Glutamatergic neuron (in vitro differentiated cells): ENCODE results near the gene SRSF6. TPM values are rescaled to one million over a fixed set of nuclear protein-coding genes. Genes with fewer than 3 reads are reported as not detected.

ENCODE experiments used
- DNase-seq: peaks from one replicate; pipeline ENCODE4 v3.0.0; 2022
- H3K27ac Mint-ChIP-seq: one replicate; pipeline ENCODE4 v1.8.0; 2020; ENCODE audit warnings: mild to moderate bottlenecking, mixed read lengths, inconsistent platforms; ENCODE audit not compliant: unreplicated experiment
- H3K27me3 Mint-ChIP-seq: one replicate; pipeline ENCODE4 v1.8.0; 2020; ENCODE audit warnings: mild to moderate bottlenecking, moderate library complexity, mixed read lengths, inconsistent platforms; ENCODE audit not compliant: unreplicated experiment
- H3K36me3 Mint-ChIP-seq: one replicate; pipeline ENCODE4 v1.8.0; 2020; ENCODE audit warnings: mild to moderate bottlenecking, mixed read lengths, inconsistent platforms; ENCODE audit not compliant: unreplicated experiment
- H3K4me1 Mint-ChIP-seq: one replicate; pipeline ENCODE4 v1.8.0; 2020; ENCODE audit warnings: mild to moderate bottlenecking, low read depth, mixed read lengths, inconsistent platforms; ENCODE audit not compliant: unreplicated experiment
- H3K4me3 Mint-ChIP-seq: one replicate; pipeline ENCODE4 v1.8.0; 2020; ENCODE audit warnings: mild to moderate bottlenecking, mixed read lengths, inconsistent platforms; ENCODE audit not compliant: unreplicated experiment
- H3K9me3 Mint-ChIP-seq: one replicate; pipeline ENCODE4 v1.8.0; 2020; ENCODE audit warnings: mild to moderate bottlenecking, moderate library complexity, mixed read lengths, inconsistent platforms; ENCODE audit not compliant: unreplicated experiment
- total RNA-seq: library from RNA; stranded (reverse); fragmentation: NEBNext Ultra II Directional; extraction: Animal tissue kit (Norgen Biotek cat#: 25700); gene quantifications from one replicate; pipeline ENCODE4 v1.2.1, GENCODE V29; 2021; ENCODE audit not compliant: unreplicated experiment
- TF ChIP-seq, protein P1 (sequence below): fragments of 200-600 bp; sonication (generic); IDR thresholded peaks from one replicate; pipeline ENCODE4 v1.5.0; 2021; ENCODE audit not compliant: partially characterized antibody, unreplicated experiment

SRSF6 gene
- total RNA-seq, 1 donor from 2014 or later, result 161 TPM

DNA sequence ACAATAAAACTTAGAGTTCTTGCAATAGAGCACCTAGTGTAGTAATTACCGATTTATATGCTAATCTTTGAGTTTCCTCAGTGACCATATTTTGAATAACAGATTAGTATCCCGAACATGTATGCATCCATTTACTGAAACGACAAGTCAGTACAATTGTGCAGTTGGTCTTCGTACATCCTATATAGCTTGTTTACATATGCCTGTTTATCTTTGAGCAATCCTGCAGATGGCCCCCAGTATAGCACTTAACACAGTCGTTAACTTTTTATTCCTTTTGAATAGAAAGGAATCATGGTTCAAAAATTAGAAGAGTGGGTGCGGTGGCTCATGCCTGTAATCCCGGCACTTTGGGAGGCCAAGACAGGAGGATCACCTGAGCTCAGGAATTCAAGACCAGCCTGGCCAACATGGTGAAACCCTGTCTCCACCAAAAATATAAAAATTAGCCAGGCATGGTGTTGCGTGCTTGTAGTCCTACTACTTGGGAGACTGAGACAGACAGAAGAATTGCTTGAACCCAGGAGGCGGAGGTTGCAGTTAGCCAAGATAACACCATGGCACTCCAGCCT, 6.6 kb downstream of the SRSF6 start:
- no peak for DNase-seq
- Mint-ChIP-seq H3K36me3 (peaks cover 7% of the 10 kb centered on the region), H3K4me1 (peaks cover 2% of the 10 kb centered on the region), H3K4me3 (no peak overlapping the region), H3K27me3 (no peaks in the 10 kb centered on the region), H3K9me3 (no peaks in the 10 kb centered on the region), H3K27ac (no peak overlapping the region)
- TF ChIP-seq, protein P1, sequence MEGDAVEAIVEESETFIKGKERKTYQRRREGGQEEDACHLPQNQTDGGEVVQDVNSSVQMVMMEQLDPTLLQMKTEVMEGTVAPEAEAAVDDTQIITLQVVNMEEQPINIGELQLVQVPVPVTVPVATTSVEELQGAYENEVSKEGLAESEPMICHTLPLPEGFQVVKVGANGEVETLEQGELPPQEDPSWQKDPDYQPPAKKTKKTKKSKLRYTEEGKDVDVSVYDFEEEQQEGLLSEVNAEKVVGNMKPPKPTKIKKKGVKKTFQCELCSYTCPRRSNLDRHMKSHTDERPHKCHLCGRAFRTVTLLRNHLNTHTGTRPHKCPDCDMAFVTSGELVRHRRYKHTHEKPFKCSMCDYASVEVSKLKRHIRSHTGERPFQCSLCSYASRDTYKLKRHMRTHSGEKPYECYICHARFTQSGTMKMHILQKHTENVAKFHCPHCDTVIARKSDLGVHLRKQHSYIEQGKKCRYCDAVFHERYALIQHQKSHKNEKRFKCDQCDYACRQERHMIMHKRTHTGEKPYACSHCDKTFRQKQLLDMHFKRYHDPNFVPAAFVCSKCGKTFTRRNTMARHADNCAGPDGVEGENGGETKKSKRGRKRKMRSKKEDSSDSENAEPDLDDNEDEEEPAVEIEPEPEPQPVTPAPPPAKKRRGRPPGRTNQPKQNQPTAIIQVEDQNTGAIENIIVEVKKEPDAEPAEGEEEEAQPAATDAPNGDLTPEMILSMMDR, result no peak

DNA sequence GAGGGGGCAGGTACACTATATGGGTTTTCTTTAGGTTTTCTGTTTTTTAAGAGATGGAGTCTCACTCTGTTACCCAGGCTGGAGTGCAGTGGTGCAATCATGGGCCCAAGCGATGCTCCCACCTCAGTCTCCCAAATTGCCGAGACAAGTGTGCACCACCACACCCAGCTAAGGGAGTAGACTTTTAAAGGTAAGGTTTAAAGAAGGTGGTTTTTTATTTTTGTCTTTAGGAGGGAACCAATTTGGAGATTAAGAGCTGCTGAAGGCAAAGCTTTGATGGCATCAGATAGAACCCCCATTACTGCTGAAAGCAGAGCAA, 7.9 kb downstream of the SRSF6 start:
- peaks cover 3% of the 10 kb centered on the region for H3K9me3 Mint-ChIP-seq
- peaks cover 3% of the 10 kb centered on the region for H3K27me3 Mint-ChIP-seq
- no peak for DNase-seq
- peaks cover 4% of the 10 kb centered on the region for H3K36me3 Mint-ChIP-seq
- TF ChIP-seq, protein P1, result no peak
- no peaks in the 10 kb centered on the region for H3K4me1 Mint-ChIP-seq
- no peak overlapping the region for H3K27ac Mint-ChIP-seq
- no peak overlapping the region for H3K4me3 Mint-ChIP-seq

DNA sequence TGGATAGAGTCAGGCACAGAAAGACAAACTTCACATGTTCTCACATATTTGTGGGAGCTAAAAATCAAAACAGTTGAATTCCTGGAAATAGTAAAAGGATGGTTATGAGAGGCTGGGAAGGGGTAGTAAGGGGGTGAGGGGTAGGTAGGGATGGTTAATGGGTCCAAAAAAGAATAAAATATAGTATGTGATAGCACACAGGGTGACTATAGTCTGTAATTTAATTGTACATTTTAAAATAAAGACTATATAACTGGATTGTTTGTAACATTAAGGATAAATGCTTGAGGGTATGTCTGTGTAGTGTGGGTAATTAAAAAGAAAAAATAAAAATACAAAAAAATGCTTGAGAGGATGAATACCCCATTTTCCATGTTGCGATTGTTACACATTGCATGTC, 9.9 kb downstream of the SRSF6 start:
- no peak for DNase-seq
- no peaks in the 10 kb centered on the region for H3K36me3 Mint-ChIP-seq
- no peak overlapping the region for H3K27ac Mint-ChIP-seq
- peaks cover 3% of the 10 kb centered on the region for H3K27me3 Mint-ChIP-seq
- peaks cover 3% of the 10 kb centered on the region for H3K9me3 Mint-ChIP-seq
- H3K4me1 Mint-ChIP-seq, result no peaks in the 10 kb centered on the region
- TF ChIP-seq, protein P1, result no peak
- no peak overlapping the region for H3K4me3 Mint-ChIP-seq

DNA sequence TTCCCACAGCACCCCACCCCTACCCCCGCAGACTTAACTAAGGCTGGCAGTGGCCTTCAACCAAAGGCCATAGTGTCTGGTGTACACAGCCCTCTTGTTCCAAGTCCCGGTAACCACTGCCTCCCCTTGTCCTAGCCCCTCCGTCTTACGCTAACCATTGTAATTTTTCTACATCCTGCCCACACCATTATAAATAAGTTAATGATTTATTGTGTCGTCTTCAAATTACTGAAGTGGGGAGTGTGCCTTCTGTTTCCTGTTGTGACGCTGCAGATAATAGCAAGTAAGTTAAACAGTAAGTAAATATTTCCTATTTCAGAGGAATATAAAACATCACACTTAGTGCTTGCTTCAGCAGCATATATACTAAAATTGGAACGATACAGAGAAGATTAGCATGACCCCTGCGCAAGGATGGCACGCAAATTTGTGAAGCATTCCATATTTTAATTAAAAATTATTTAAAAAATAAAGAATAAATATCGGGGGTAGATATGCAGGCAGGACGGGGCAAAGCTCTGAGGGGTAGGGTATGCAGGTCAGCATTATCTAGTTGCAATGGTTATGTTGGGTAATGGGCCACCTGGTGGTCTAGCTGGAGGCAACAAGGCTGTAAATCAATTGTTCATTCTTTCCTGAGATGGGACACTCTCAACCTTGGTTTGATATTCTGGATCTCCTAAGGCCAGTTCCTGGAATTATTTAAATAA, 15.1 kb downstream of the SRSF6 start:
- no peak overlapping the region for H3K4me3 Mint-ChIP-seq
- H3K27ac Mint-ChIP-seq, result no peak overlapping the region
- TF ChIP-seq, protein P1, result no peak
- peaks cover 3% of the 10 kb centered on the region for H3K9me3 Mint-ChIP-seq
- peaks cover 4% of the 10 kb centered on the region for H3K27me3 Mint-ChIP-seq
- H3K36me3 Mint-ChIP-seq, result no peaks in the 10 kb centered on the region
- no peak for DNase-seq
- H3K4me1 Mint-ChIP-seq, result no peaks in the 10 kb centered on the region

DNA sequence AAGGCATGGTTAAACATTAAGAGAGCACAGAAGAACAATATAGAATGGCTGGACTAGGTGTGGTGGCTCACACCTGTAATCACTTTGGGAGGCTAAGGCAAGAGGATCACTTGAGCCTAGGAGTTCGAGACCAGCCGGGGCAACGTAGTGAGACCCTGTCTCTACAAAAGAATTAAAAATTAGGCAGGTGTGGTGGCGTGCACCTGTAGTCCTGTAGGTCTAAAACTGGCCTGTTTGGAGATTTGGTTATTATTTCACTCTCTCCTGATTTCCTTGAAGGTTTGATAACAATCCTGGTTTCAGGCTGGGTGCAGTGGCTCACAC, 15.6 kb downstream of the SRSF6 start:
- Mint-ChIP-seq H3K4me3 (no peak overlapping the region), H3K27ac (no peak overlapping the region)

More for the DNA sequence above, 15.6 kb downstream of the SRSF6 start:
- Mint-ChIP-seq H3K4me1 (no peaks in the 10 kb centered on the region), H3K9me3 (peaks cover 3% of the 10 kb centered on the region), H3K27me3 (peaks cover 4% of the 10 kb centered on the region), H3K36me3 (no peaks in the 10 kb centered on the region)
- TF ChIP-seq, protein P1, result no peak
- no peak for DNase-seq
